Vagina (tissue), 2 donors: ENCODE measurements around the gene SKAP1.

Experiments
- CTCF ChIP-seq, 3 experiments: fragments of 450-650 bp in 2 of 3; fragments of 200-600 bp in 1 of 3; sonication (generic) in 1 of 3; IDR thresholded peaks; one replicate each; pipeline ENCODE4 v1.5.1; 2017 to 2019; ENCODE audit warnings: antibody characterized with exemption in 3 of 3, mild to moderate bottlenecking in 2 of 3, moderate library complexity in 2 of 3
- POLR2AphosphoS5 ChIP-seq, 2 donors: sonication (generic); formaldehyde crosslinking; IDR thresholded peaks; one replicate each; pipeline ENCODE4 v1.9.0; 2017; ENCODE audit warnings: antibody characterized with exemption in 2 of 2, mild to moderate bottlenecking in 2 of 2, low read depth in 1 of 2; ENCODE audit not compliant: insufficient read depth in 1 of 2

GRCh38 chr17:48084932-48085331 is 345.1 kb downstream of the SKAP1 start:
- no peak for TF ChIP-seq CTCF (IDR thresholded peaks at IDR 0.05)
- no peak for TF ChIP-seq POLR2AphosphoS5 (IDR thresholded peaks at IDR 0.05; ENCODE audit: insufficient read depth in 1 of 2, low read depth in 1 of 2)
